NCI-H2196 (cell line): ENCODE results near the gene FCAMR.
A peak's percentile ranks its signal among the peaks of the same experiment; 100 is the strongest.

Experiments used
- DNase-seq: peaks from one replicate; lab custom pipeline; 2025; ENCODE audit not compliant: unreplicated experiment; lab: John Stamatoyannopoulos, UW

FCAMR gene

DNA sequence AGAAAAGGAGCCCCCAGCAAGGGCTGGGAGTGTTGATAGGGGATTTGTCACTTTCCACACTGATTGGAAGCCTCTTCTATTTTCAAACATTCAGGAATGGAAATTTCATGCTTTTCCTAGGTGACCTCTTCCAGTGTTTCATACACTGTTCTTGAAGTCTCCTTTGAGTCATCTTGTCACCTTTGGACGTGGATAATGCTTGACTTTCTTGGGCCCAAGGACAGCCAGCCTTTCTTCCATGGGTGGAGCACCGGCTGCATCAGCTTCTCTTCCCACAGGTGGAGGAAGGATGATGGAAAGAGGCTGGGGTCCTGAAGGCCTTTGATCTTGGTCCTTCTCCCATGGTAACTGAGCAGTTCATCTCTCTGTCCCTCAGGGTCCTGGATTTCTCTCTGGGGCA lies 12.1 kb downstream of the FCAMR start:
- DNase-seq: no peak

GRCh38 chr1:206957639-206958038 lies 12.6 kb downstream of the FCAMR start:
- DNase-seq: no peak

- DNase-seq: no peak
Observed at GRCh38 chr1:206955476-206956451, 14.5 kb downstream of the FCAMR start.

DNA sequence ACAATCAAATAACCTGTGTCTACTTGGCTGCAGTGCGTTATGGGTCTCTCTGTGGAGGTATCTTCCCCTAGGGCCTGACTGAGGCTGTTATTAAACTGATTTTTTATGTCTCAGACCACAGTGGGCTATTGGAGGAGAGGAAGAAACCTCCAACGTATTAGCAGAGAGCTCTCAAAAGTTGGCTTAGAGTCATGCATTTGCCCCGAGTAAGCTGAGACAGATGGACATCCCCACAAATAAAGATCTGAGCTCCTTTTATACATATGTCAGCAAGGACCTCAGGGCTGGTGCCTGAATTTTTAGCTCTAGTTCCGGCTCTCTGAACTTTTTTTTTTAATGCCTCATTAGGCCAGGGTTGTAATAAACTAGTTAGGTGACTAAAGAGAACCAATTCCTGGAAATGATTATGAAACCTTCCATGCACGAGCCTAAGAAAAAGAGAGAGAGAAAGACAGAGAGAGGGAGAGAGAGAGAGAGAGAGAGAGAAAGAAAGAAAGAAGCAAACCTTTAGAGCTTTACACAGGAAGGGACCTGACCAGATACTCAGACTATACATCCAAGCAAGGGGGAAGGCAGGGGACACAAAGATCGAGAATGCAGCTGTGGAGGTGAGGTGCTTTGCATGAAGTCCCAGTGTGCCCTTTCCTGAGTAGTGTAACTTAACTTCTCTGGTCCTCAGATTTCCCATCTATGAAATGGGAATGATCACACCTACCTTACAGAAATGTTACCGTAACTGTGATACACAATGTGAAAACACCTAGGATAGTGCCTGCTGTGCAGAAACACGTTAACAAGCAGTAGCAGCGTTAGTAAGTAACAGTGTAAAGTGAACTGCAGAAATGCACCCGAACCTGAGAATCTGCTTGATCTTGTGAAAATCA lies 15.6 kb downstream of the FCAMR start:
- no peak for DNase-seq

DNA sequence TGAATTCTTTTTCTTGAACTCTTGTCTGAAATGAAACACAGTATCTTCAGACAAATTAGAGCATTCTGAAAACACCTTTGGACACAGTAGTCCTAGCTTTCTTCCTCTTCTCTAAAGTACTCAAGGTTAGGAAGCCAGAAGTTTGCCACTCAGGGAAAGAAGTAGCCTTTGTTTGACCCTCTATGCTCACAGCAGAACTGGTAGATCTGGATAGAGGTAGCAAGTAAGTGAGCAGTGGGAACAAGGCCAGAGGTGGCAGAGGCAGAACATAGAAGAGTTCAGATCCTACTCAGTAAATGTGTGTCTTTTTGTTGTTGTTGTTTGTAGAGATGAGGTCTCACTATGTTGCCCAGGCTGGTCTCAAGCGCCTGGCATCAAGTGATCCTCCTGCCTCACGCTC lies 16.6 kb downstream of the FCAMR start:
- DNase-seq: no peak

GRCh38 chr1:206953126-206953525 lies 17.1 kb downstream of the FCAMR start:
- DNase-seq: no peak

GRCh38 chr1:206952171-206952570 lies 18.1 kb downstream of the FCAMR start:
- no peak for DNase-seq

- DNase-seq: no peak
Observed at GRCh38 chr1:206951318-206952100, 18.8 kb downstream of the FCAMR start.

DNA sequence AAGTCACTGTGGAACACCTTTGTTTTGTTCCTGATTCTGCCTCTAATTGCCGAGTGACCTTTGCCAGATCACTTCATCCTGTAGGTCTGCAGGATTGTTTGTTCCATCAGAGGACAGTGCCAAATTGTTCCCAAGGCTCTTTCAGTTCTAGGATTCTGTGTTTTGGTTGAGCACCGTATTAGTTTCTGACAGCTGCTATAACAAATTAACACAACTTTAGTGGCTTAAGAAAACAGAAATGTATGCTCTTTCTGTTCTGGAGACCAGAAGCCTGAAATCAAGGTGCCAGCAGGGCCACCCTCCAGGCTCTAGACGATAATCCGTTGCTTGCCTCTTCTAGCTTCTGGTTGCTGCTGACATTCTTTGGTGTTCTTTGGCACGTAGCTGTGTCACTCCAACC lies 20.6 kb downstream of the FCAMR start:
- no peak for DNase-seq

- no peak for DNase-seq
Observed at GRCh38 chr1:206949208-206949607, 21.1 kb downstream of the FCAMR start.

GRCh38 chr1:206947255-206947654 lies 23.0 kb downstream of the FCAMR start:
- no peak for DNase-seq

- no peak for DNase-seq
Observed at GRCh38 chr1:206946261-206946660, 24.0 kb downstream of the FCAMR start, which contains the start of gene PIGR. TSS of gene PIGR (minus strand) at chr1:206946466. CDS start at chr1:206940531, 5,935 bp downstream.

GRCh38 chr1:206945779-206946178 lies 24.5 kb downstream of the FCAMR start:
- no peak for DNase-seq

DNA sequence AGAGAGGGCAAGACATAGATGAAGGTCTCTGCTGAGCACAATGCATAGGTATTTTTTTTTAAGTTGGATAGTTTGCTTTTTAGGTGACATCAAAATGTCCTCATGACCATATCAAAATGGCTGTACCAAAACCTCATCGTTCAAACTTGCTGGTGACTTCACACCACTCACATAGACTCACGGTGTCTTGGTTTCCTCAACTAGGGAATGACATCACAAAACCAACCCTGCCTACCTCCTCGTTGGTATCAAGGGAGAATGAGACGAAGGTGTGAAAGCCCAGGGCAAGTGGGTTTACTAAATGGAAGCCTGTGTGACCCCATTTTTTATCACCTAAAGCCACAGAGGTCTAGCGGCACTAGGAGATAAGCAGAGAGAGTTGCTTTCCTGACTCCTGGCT lies 25.6 kb downstream of the FCAMR start:
- DNase-seq: no peak

GRCh38 chr1:206941766-206942418 lies 28.4 kb downstream of the FCAMR start:
- DNase-seq: peak; percentile 18

DNA sequence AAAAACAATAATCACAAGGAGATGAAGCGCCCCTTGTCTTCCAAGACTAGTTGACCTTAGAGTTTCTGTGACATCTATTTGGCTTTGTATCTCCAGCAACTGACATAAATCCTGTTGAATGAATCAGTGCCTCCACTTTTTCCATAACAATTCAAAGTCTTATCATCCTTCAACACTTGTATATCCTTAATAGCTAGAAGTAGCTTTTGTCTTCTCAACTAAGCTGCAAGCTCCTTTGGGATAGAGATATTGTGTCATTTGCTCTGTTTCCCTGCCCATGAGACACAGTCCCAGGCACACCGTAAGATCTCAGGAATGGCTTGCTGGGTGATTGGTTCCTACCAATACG lies 29.7 kb downstream of the FCAMR start:
- no peak for DNase-seq

GRCh38 chr1:206939841-206940587 lies 30.2 kb downstream of the FCAMR start:
- DNase-seq: no peak

DNA sequence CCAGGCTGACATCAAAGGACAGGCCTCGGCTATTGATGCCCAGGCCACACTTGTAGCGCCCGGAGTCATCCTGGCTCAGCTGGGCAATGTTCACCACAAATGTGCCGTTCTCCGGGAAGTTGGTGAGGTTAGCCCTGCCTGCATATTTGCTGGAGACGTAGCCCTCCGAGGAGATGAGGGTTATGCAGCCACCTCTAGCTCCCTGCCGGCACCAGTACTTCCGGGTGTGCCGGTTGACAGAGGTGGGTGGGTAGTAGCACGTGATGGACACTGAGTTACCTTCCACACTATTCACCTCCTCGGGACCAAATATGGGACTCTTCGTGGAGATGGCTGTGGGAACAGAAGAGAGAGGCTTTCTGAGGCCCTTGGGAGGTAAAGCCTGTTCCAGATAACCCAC lies 31.1 kb downstream of the FCAMR start:
- no peak for DNase-seq

DNA sequence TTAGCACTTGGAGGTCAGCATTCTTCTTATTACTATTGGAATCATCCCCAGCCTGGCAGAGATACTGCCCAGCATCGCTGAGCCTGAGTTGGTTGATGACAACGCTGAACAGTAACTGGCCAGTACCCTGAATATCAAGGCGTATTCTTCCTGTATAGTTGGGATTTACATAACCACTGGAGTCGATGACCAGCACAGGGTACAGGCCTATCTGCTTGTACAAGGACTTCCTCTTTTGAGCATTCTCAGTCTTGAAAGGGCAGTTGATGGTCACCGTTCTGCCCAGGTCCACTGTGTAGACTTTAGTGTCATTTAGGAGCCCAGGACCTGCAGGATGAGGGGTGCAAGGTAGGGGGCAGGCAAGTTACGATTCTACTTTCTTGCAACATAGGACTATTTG lies 32.8 kb downstream of the FCAMR start:
- no peak for DNase-seq
